GM12873 (cell line): ENCODE results near the gene PLAU.

Source experiments
- TF ChIP-seq, protein P1 (sequence below): IDR thresholded peaks from 2 replicates; pipeline ENCODE4 v1.5.1; 2012; ENCODE audit warnings: low read depth, mild to moderate bottlenecking, moderate library complexity, low read length, control low read depth; ENCODE audit not compliant: insufficient read depth; ENCODE audit errors: missing control alignments

The PLAU gene

GRCh38 chr10:73893426-73893825, 17.5 kb upstream of the PLAU start:
- TF ChIP-seq, protein P1, sequence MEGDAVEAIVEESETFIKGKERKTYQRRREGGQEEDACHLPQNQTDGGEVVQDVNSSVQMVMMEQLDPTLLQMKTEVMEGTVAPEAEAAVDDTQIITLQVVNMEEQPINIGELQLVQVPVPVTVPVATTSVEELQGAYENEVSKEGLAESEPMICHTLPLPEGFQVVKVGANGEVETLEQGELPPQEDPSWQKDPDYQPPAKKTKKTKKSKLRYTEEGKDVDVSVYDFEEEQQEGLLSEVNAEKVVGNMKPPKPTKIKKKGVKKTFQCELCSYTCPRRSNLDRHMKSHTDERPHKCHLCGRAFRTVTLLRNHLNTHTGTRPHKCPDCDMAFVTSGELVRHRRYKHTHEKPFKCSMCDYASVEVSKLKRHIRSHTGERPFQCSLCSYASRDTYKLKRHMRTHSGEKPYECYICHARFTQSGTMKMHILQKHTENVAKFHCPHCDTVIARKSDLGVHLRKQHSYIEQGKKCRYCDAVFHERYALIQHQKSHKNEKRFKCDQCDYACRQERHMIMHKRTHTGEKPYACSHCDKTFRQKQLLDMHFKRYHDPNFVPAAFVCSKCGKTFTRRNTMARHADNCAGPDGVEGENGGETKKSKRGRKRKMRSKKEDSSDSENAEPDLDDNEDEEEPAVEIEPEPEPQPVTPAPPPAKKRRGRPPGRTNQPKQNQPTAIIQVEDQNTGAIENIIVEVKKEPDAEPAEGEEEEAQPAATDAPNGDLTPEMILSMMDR = no peak

- TF ChIP-seq, protein P1 = no peak
Observed at GRCh38 chr10:73894245-73894971, 16.5 kb upstream of the PLAU start.

GRCh38 chr10:73897693-73898092, 13.2 kb upstream of the PLAU start:
- TF ChIP-seq, protein P1 = no peak

DNA sequence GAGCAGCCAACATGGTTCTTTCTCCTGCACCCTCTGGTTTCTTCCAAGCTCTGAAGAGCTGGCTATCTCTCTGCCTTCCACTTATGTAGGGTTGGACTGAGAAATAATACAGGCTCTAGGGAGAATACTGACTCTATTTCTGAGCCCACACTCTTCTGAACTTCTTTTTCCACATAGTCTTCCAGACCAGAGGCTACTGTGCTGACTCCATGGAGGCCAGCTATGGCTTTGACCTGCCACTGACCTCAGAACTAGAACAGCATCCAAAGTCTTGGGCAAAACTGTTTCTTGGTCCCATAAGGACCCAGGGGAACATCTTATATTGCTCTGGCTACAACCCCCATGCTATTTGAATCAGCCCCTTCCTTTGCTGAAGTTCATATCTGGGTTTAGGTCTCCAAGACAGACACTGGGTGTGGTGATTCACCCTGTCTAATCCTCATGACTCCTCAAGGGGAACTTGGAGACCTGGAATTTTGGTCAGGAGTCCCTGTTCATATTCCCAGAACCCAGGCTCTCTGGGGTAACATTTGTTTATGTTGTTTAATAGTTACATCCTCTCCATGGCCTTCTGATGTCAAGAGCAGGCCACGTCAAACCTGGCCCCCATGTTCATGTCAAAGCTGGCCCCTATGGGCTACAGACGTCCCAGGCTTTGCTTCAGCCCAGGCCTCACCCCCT, 12.1 kb upstream of the PLAU start:
- TF ChIP-seq, protein P1 = no peak

- TF ChIP-seq, protein P1 = no peak
Observed at GRCh38 chr10:73899423-73899822, 11.5 kb upstream of the PLAU start.

GRCh38 chr10:73900064-73900463, 10.9 kb upstream of the PLAU start:
- TF ChIP-seq, protein P1 = no peak

DNA sequence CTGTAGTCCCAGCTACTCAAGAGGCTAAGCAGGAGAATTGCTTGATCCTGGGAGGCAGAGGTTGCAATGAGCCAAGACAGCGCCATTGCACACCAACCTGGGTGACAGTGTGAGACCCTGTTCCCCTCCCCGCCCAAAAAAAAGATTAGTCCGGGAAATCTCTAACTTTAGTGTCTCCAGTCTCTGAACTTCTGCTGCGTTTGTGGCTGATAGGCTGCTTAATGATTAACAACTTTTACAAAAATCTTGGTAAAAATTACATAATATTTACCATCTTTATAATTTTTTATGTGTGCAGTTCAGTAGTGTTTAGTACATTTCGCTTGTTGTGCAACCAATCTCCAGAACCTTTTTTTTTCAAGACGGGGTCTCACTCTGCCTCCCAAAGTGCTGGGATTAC, 9.7 kb upstream of the PLAU start:
- TF ChIP-seq, protein P1 = no peak
